Endothelial cell of umbilical vein (primary cell): Measurements from ENCODE around the gene ELP4. TPM values are rescaled to one million over a fixed set of nuclear protein-coding genes. Genes with fewer than 3 reads are reported as not detected.

ENCODE experiments used
- BruUV-seq: library from RNA; stranded (reverse); fragments of 400-500 nt; replicated peaks from 2 replicates; lab custom pipeline; 2021; lab: Mats Ljungman, UMichigan
- CTCF ChIA-PET: fragments of 300-600, 350-600 bp; sonication (Branson Sonifier 250); formaldehyde crosslinking; loops from one replicate; lab custom pipeline; 2021; ENCODE audit warnings: antibody characterized with exemption, inconsistent platforms; lab: Charles Lee
- POLR2A ChIA-PET: fragments of 300-600, 350-600 bp; sonication (Branson Sonifier 250); formaldehyde crosslinking; loops from one replicate; lab custom pipeline; 2021; ENCODE audit warnings: antibody characterized with exemption, inconsistent platforms; lab: Charles Lee
- DNase-seq: peaks from one replicate; pipeline ENCODE4 v3.0.0-alpha.2; 2011; ENCODE audit warnings: low read depth, low spot score
- FAIRE-seq: peaks from 2 replicates; lab custom pipeline; 2011; peaks lifted over from hg19 to GRCh38; lab: Jason Lieb, UNC
- H2AFZ ChIP-seq: 2 replicates; pipeline ENCODE4 v1.6.0; 2012; ENCODE audit warnings: low read depth, low read length, control low read depth, inconsistent platforms
- H3K27ac ChIP-seq: 2 replicates; pipeline ENCODE4 v1.5.1; 2011; ENCODE audit warnings: low read depth, mild to moderate bottlenecking, control low read depth, low read length, moderate library complexity; ENCODE audit not compliant: insufficient read depth
- H3K27me3 ChIP-seq, 2 experiments: 2 replicates each; pipeline versions ENCODE4 v1.6.0 to v1.6.1; 2011; ENCODE audit warnings: low read length in 2 of 2, mixed read lengths in 1 of 2; ENCODE audit not compliant: control insufficient read depth in 2 of 2, insufficient read depth in 2 of 2
- H3K36me3 ChIP-seq, 2 experiments: 2 replicates in 1 of 2; 3 replicates in 1 of 2; pipeline ENCODE4 v1.5.1; 2011; ENCODE audit warnings: low read length in 2 of 2, mild to moderate bottlenecking in 1 of 2, moderate library complexity in 1 of 2; ENCODE audit not compliant: control insufficient read depth in 2 of 2, insufficient read depth in 2 of 2; ENCODE audit errors: extremely low read depth in 1 of 2
- H3K4me1 ChIP-seq: 3 replicates; pipeline ENCODE4 v1.5.1; 2011; ENCODE audit warnings: mild to moderate bottlenecking, low read length; ENCODE audit not compliant: control insufficient read depth, insufficient read depth; ENCODE audit errors: extremely low read depth
- H3K4me2 ChIP-seq: 2 replicates; pipeline ENCODE4 v1.6.1; 2011; ENCODE audit warnings: low read length, control low read depth, mixed read lengths; ENCODE audit not compliant: insufficient read depth
- H3K4me3 ChIP-seq, 3 experiments: fragments of 200-600 bp in 1 of 3; sonication (generic), shearing (Covaris generic) in 1 of 3; replicated peaks in 1 of 3; 2 replicates each; pipeline ENCODE4 v1.5.1; 2011 to 2016; ENCODE audit warnings: control low read depth in 3 of 3, low read length in 3 of 3, mild to moderate bottlenecking in 2 of 3, inconsistent platforms in 1 of 3, low read depth in 1 of 3, moderate library complexity in 1 of 3; ENCODE audit not compliant: insufficient read depth in 1 of 3
- H3K79me2 ChIP-seq: 2 replicates; pipeline ENCODE4 v1.6.0; 2012; ENCODE audit warnings: low read length, inconsistent platforms; ENCODE audit not compliant: control insufficient read depth, insufficient read depth
- H3K9ac ChIP-seq: replicated peaks from 2 replicates; pipeline ENCODE3; 2011; ENCODE audit warnings: low read length, control low read depth; ENCODE audit not compliant: insufficient read depth; ENCODE audit errors: extremely low read depth
- H3K9me1 ChIP-seq: replicated peaks from 3 replicates; pipeline ENCODE4 v1.6.0; 2011; ENCODE audit warnings: mild to moderate bottlenecking, low read length; ENCODE audit not compliant: control insufficient read depth, insufficient read depth; ENCODE audit errors: extremely low read depth
- H3K9me3 ChIP-seq: replicated peaks from 2 replicates; pipeline ENCODE4 v1.5.1; 2012; ENCODE audit warnings: low read length, inconsistent platforms; ENCODE audit not compliant: control insufficient read depth, insufficient read depth
- H4K20me1 ChIP-seq: replicated peaks from 2 replicates; pipeline ENCODE3; 2011; ENCODE audit warnings: mild to moderate bottlenecking, low read length; ENCODE audit not compliant: control insufficient read depth, insufficient read depth; ENCODE audit errors: extremely low read depth
- CTCF ChIP-seq, 2 donors: IDR thresholded peaks; 1 replicate in 1 of 2; 2 replicates in 1 of 2; pipeline ENCODE4 v1.5.1; 2011; ENCODE audit warnings: low read length in 2 of 2, mild to moderate bottlenecking in 2 of 2, moderate library complexity in 2 of 2, control low read depth in 1 of 2, inconsistent platforms in 1 of 2, low read depth in 1 of 2; ENCODE audit not compliant: insufficient read depth in 1 of 2; ENCODE audit errors: extremely low read depth in 1 of 2
- EZH2 ChIP-seq: IDR thresholded peaks from 2 replicates; pipeline ENCODE4 v1.6.1; 2012; ENCODE audit warnings: borderline replicate concordance, low read depth, mild to moderate bottlenecking, moderate library complexity, low read length, inconsistent platforms; ENCODE audit not compliant: severe bottlenecking
- FOS ChIP-seq: IDR thresholded peaks from 2 replicates; pipeline ENCODE4 v1.6.1; 2011; ENCODE audit warnings: mild to moderate bottlenecking, low read length, moderate library complexity, borderline replicate concordance; ENCODE audit not compliant: insufficient read depth
- GATA2 ChIP-seq: IDR thresholded peaks from 2 replicates; pipeline ENCODE4 v1.7.0; 2011; ENCODE audit warnings: low read depth, mild to moderate bottlenecking, moderate library complexity, mixed read lengths, low read length; ENCODE audit not compliant: insufficient read length, insufficient read depth
- JUN ChIP-seq: IDR thresholded peaks from 2 replicates; pipeline ENCODE4 v1.6.1; 2011; ENCODE audit warnings: borderline replicate concordance, low read depth; ENCODE audit not compliant: insufficient read length, insufficient read depth
- MAX ChIP-seq: IDR thresholded peaks from 2 replicates; pipeline ENCODE4 v1.6.1; 2011; ENCODE audit not compliant: insufficient read depth, insufficient read length
- MYC ChIP-seq: IDR thresholded peaks from one replicate; pipeline ENCODE4 v1.6.1; 2011; ENCODE audit warnings: mild to moderate bottlenecking, low read depth, low read length
- POLR2A ChIP-seq: IDR thresholded peaks from 2 replicates; pipeline ENCODE4 v1.6.1; 2012; ENCODE audit warnings: low read depth, mild to moderate bottlenecking, control low read depth, low read length
- POLR2AphosphoS5 ChIP-seq: IDR thresholded peaks from 2 replicates; pipeline ENCODE4 v1.6.1; 2012; ENCODE audit warnings: low read depth, mild to moderate bottlenecking, control low read depth, low read length, moderate library complexity; ENCODE audit not compliant: insufficient read depth
- dilution Hi-C: fragments of 300-500 bp; cut with MboI; formaldehyde crosslinking; loops from one replicate; pipeline ENCODE4 v1.15.0; 2019; ENCODE audit warnings: low sequenced_read_pairs; ENCODE audit not compliant: extremely low pct_ligation_motif_present
- intact Hi-C: fragments of 100-400 bp; cut with micrococcal nuclease; formaldehyde crosslinking; loops from one replicate; pipeline ENCODE4 v1.10.0; 2022
- polyA plus RNA-seq, 4 experiments: library from polyadenylated mRNA; depleted of rRNA in 3 of 4; stranded (reverse) in 3 of 4; unstranded in 1 of 4; fragments of >200 nt; gene quantifications; 2 replicates each; pipeline versions ENCODE4 v1.2.1 to v1.2.3, GENCODE V29; 2011 to 2012; ENCODE audit warnings: missing spikeins in 1 of 4
- total RNA-seq: library from RNA; stranded (reverse); gene quantifications from 2 replicates; pipeline ENCODE4 v1.2.3, GENCODE V29; 2021

Gene ELP4
- total and polyA plus RNA-seq, 2 donors (not counting 3 experiments of a cell fraction or from before 2014, with no cell fraction given) = 11.6 to 16.3 TPM

- intact Hi-C loops (loop anchor here (2.0 kb wide), 1 partner anchor 22 kb away; no protein-coding TSS in a partner anchor), dilution Hi-C loops (no loop called here)
- Histone ChIP-seq H3K9me1 (no peaks in the 10 kb centered on the region), H3K4me2 (no peak overlapping the region), H3K4me3 (no peak overlapping the region), H3K36me3 (no peaks in the 10 kb centered on the region), H3K79me2 (no peaks in the 10 kb centered on the region), H4K20me1 (no peaks in the 10 kb centered on the region), H3K27ac (no peak overlapping the region), H3K9ac (no peak overlapping the region), H2AFZ (no peak overlapping the region), H3K4me1 (peaks cover 2% of the 10 kb centered on the region), H3K9me3 (no peaks in the 10 kb centered on the region), H3K27me3 (peaks cover 95 to 99% of the 10 kb centered on the region in 2 experiments)
- BruUV-seq = no TSS peak
- ChIA-PET POLR2A (no interaction called here), CTCF (no interaction called here)
- no peak for DNase-seq
- no peak for FAIRE-seq
- no peak for TF ChIP-seq MAX
- TF ChIP-seq EZH2 = peak; percentile 17
These were observed 310.9 kb downstream of the ELP4 start for GRCh38 chr11:31820438-31820818.

- no TSS peak for BruUV-seq
These were observed 311.7 kb downstream of the ELP4 start for GRCh38 chr11:31821235-31821764.

More at GRCh38 chr11:31821235-31821764, 311.7 kb downstream of the ELP4 start:
- Histone ChIP-seq H3K4me3 (no peak overlapping the region), H3K79me2 (no peaks in the 10 kb centered on the region), H3K36me3 (no peaks in the 10 kb centered on the region), H2AFZ (no peak overlapping the region), H3K9ac (no peak overlapping the region), H3K9me3 (no peaks in the 10 kb centered on the region), H3K27ac (no peak overlapping the region), H3K27me3 (peaks cover 94 to 99% of the 10 kb centered on the region in 2 experiments), H4K20me1 (no peaks in the 10 kb centered on the region), H3K4me2 (no peak overlapping the region), H3K4me1 (no peaks in the 10 kb centered on the region), H3K9me1 (no peaks in the 10 kb centered on the region)
- intact Hi-C loops (loop anchor here (1.0 to 2.0 kb wide), 2 partner anchors 11 to 22 kb away; no protein-coding TSS in a partner anchor), dilution Hi-C loops (no loop called here)
- ChIA-PET CTCF (interaction anchor here (1.4 kb wide), 1 partner anchor 180 kb away, joined by 5 read pairs; no protein-coding TSS in a partner anchor), POLR2A (no interaction called here)
- TF ChIP-seq JUN (no peak), POLR2AphosphoS5 (no peak), MAX (no peak), FOS (no peak), CTCF (IDR thresholded peaks at IDR 0.05; ENCODE audit: extremely low read depth in 1 of 2, insufficient read depth in 1 of 2, low read depth in 1 of 2, low read length in 2 of 2) (no peak), POLR2A (no peak), EZH2 (no peak), MYC (no peak), GATA2 (no peak)
- FAIRE-seq (no peak), DNase-seq (no peak)
